Endothelial cell of umbilical vein (primary cell): ENCODE measurements around the gene DENND4A. TPM values are rescaled to one million over a fixed set of nuclear protein-coding genes. Genes with fewer than 3 reads are reported as not detected.

Source experiments
- BruUV-seq: library from RNA; stranded (reverse); fragments of 400-500 nt; replicated peaks from 2 replicates; lab custom pipeline; 2021; lab: Mats Ljungman, UMichigan
- CTCF ChIA-PET: fragments of 300-600, 350-600 bp; sonication (Branson Sonifier 250); formaldehyde crosslinking; loops from one replicate; lab custom pipeline; 2021; ENCODE audit warnings: antibody characterized with exemption, inconsistent platforms; lab: Charles Lee
- POLR2A ChIA-PET: fragments of 300-600, 350-600 bp; sonication (Branson Sonifier 250); formaldehyde crosslinking; loops from one replicate; lab custom pipeline; 2021; ENCODE audit warnings: antibody characterized with exemption, inconsistent platforms; lab: Charles Lee
- DNase-seq: peaks from one replicate; pipeline ENCODE4 v3.0.0-alpha.2; 2011; ENCODE audit warnings: low read depth, low spot score
- FAIRE-seq: peaks from 2 replicates; lab custom pipeline; 2011; peaks lifted over from hg19 to GRCh38; lab: Jason Lieb, UNC
- H2AFZ ChIP-seq: 2 replicates; pipeline ENCODE4 v1.6.0; 2012; ENCODE audit warnings: low read depth, low read length, control low read depth, inconsistent platforms
- H3K27ac ChIP-seq: 2 replicates; pipeline ENCODE4 v1.5.1; 2011; ENCODE audit warnings: low read depth, mild to moderate bottlenecking, control low read depth, low read length, moderate library complexity; ENCODE audit not compliant: insufficient read depth
- H3K27me3 ChIP-seq, 2 experiments: 2 replicates each; pipeline versions ENCODE4 v1.6.0 to v1.6.1; 2011; ENCODE audit warnings: low read length in 2 of 2, mixed read lengths in 1 of 2; ENCODE audit not compliant: control insufficient read depth in 2 of 2, insufficient read depth in 2 of 2
- H3K36me3 ChIP-seq, 2 experiments: 2 replicates in 1 of 2; 3 replicates in 1 of 2; pipeline ENCODE4 v1.5.1; 2011; ENCODE audit warnings: low read length in 2 of 2, mild to moderate bottlenecking in 1 of 2, moderate library complexity in 1 of 2; ENCODE audit not compliant: control insufficient read depth in 2 of 2, insufficient read depth in 2 of 2; ENCODE audit errors: extremely low read depth in 1 of 2
- H3K4me1 ChIP-seq: 3 replicates; pipeline ENCODE4 v1.5.1; 2011; ENCODE audit warnings: mild to moderate bottlenecking, low read length; ENCODE audit not compliant: control insufficient read depth, insufficient read depth; ENCODE audit errors: extremely low read depth
- H3K4me2 ChIP-seq: 2 replicates; pipeline ENCODE4 v1.6.1; 2011; ENCODE audit warnings: low read length, control low read depth, mixed read lengths; ENCODE audit not compliant: insufficient read depth
- H3K4me3 ChIP-seq, 3 experiments: fragments of 200-600 bp in 1 of 3; sonication (generic), shearing (Covaris generic) in 1 of 3; replicated peaks in 1 of 3; 2 replicates each; pipeline ENCODE4 v1.5.1; 2011 to 2016; ENCODE audit warnings: control low read depth in 3 of 3, low read length in 3 of 3, mild to moderate bottlenecking in 2 of 3, inconsistent platforms in 1 of 3, low read depth in 1 of 3, moderate library complexity in 1 of 3; ENCODE audit not compliant: insufficient read depth in 1 of 3
- H3K79me2 ChIP-seq: 2 replicates; pipeline ENCODE4 v1.6.0; 2012; ENCODE audit warnings: low read length, inconsistent platforms; ENCODE audit not compliant: control insufficient read depth, insufficient read depth
- H3K9ac ChIP-seq: replicated peaks from 2 replicates; pipeline ENCODE3; 2011; ENCODE audit warnings: low read length, control low read depth; ENCODE audit not compliant: insufficient read depth; ENCODE audit errors: extremely low read depth
- H3K9me1 ChIP-seq: replicated peaks from 3 replicates; pipeline ENCODE4 v1.6.0; 2011; ENCODE audit warnings: mild to moderate bottlenecking, low read length; ENCODE audit not compliant: control insufficient read depth, insufficient read depth; ENCODE audit errors: extremely low read depth
- H3K9me3 ChIP-seq: replicated peaks from 2 replicates; pipeline ENCODE4 v1.5.1; 2012; ENCODE audit warnings: low read length, inconsistent platforms; ENCODE audit not compliant: control insufficient read depth, insufficient read depth
- H4K20me1 ChIP-seq: replicated peaks from 2 replicates; pipeline ENCODE3; 2011; ENCODE audit warnings: mild to moderate bottlenecking, low read length; ENCODE audit not compliant: control insufficient read depth, insufficient read depth; ENCODE audit errors: extremely low read depth
- CTCF ChIP-seq, 2 donors: IDR thresholded peaks; 1 replicate in 1 of 2; 2 replicates in 1 of 2; pipeline ENCODE4 v1.5.1; 2011; ENCODE audit warnings: low read length in 2 of 2, mild to moderate bottlenecking in 2 of 2, moderate library complexity in 2 of 2, control low read depth in 1 of 2, inconsistent platforms in 1 of 2, low read depth in 1 of 2; ENCODE audit not compliant: insufficient read depth in 1 of 2; ENCODE audit errors: extremely low read depth in 1 of 2
- EZH2 ChIP-seq: IDR thresholded peaks from 2 replicates; pipeline ENCODE4 v1.6.1; 2012; ENCODE audit warnings: borderline replicate concordance, low read depth, mild to moderate bottlenecking, moderate library complexity, low read length, inconsistent platforms; ENCODE audit not compliant: severe bottlenecking
- FOS ChIP-seq: IDR thresholded peaks from 2 replicates; pipeline ENCODE4 v1.6.1; 2011; ENCODE audit warnings: mild to moderate bottlenecking, low read length, moderate library complexity, borderline replicate concordance; ENCODE audit not compliant: insufficient read depth
- GATA2 ChIP-seq: IDR thresholded peaks from 2 replicates; pipeline ENCODE4 v1.7.0; 2011; ENCODE audit warnings: low read depth, mild to moderate bottlenecking, moderate library complexity, mixed read lengths, low read length; ENCODE audit not compliant: insufficient read length, insufficient read depth
- JUN ChIP-seq: IDR thresholded peaks from 2 replicates; pipeline ENCODE4 v1.6.1; 2011; ENCODE audit warnings: borderline replicate concordance, low read depth; ENCODE audit not compliant: insufficient read length, insufficient read depth
- MYC ChIP-seq: IDR thresholded peaks from one replicate; pipeline ENCODE4 v1.6.1; 2011; ENCODE audit warnings: mild to moderate bottlenecking, low read depth, low read length
- POLR2A ChIP-seq: IDR thresholded peaks from 2 replicates; pipeline ENCODE4 v1.6.1; 2012; ENCODE audit warnings: low read depth, mild to moderate bottlenecking, control low read depth, low read length
- POLR2AphosphoS5 ChIP-seq: IDR thresholded peaks from 2 replicates; pipeline ENCODE4 v1.6.1; 2012; ENCODE audit warnings: low read depth, mild to moderate bottlenecking, control low read depth, low read length, moderate library complexity; ENCODE audit not compliant: insufficient read depth
- dilution Hi-C: fragments of 300-500 bp; cut with MboI; formaldehyde crosslinking; loops from one replicate; pipeline ENCODE4 v1.15.0; 2019; ENCODE audit warnings: low sequenced_read_pairs; ENCODE audit not compliant: extremely low pct_ligation_motif_present
- intact Hi-C: fragments of 100-400 bp; cut with micrococcal nuclease; formaldehyde crosslinking; loops from one replicate; pipeline ENCODE4 v1.10.0; 2022
- polyA plus RNA-seq, 4 experiments: library from polyadenylated mRNA; depleted of rRNA in 3 of 4; stranded (reverse) in 3 of 4; unstranded in 1 of 4; fragments of >200 nt; gene quantifications; 2 replicates each; pipeline versions ENCODE4 v1.2.1 to v1.2.3, GENCODE V29; 2011 to 2012; ENCODE audit warnings: missing spikeins in 1 of 4
- total RNA-seq: library from RNA; stranded (reverse); gene quantifications from 2 replicates; pipeline ENCODE4 v1.2.3, GENCODE V29; 2021
- TF ChIP-seq, protein P1 (sequence below): IDR thresholded peaks from 2 replicates; pipeline ENCODE4 v1.6.1; 2011; ENCODE audit not compliant: insufficient read depth, insufficient read length

The DENND4A gene
- total and polyA plus RNA-seq, 2 donors (not counting 3 experiments of a cell fraction or from before 2014, with no cell fraction given): 5.7 to 22.2 TPM

GRCh38 chr15:65771870-65772269 is 20.2 kb downstream of the DENND4A start:
- DNase-seq: no peak
- POLR2A ChIA-PET: interaction anchor here (0.6 kb wide), 1 partner anchor 267 kb away, joined by 3 read pairs; no protein-coding TSS in a partner anchor
- no peaks in the 10 kb centered on the region for H3K36me3 ChIP-seq
- H3K9me3 ChIP-seq: no peaks in the 10 kb centered on the region
- H3K9ac ChIP-seq: no peak overlapping the region
- CTCF ChIA-PET: interaction anchor here (0.8 kb wide), 1 partner anchor 66 kb away, joined by 3 read pairs; no protein-coding TSS in a partner anchor
- no peak overlapping the region for H3K27ac ChIP-seq
- no peak overlapping the region for H3K4me2 ChIP-seq
- peaks cover 1% of the 10 kb centered on the region for H4K20me1 ChIP-seq
- no peaks in the 10 kb centered on the region for H3K27me3 ChIP-seq
- peaks cover 34% of the 10 kb centered on the region for H3K79me2 ChIP-seq
- intact Hi-C loops (no loop called here), dilution Hi-C loops (no loop called here)
- TF ChIP-seq GATA2 (no peak), FOS (no peak), CTCF (IDR thresholded peaks at IDR 0.05; ENCODE audit: extremely low read depth in 1 of 2, insufficient read depth in 1 of 2, low read depth in 1 of 2, low read length in 2 of 2) (no peak), POLR2AphosphoS5 (no peak), EZH2 (no peak), POLR2A (no peak), JUN (no peak), MYC (no peak)
- TF ChIP-seq, protein P1, sequence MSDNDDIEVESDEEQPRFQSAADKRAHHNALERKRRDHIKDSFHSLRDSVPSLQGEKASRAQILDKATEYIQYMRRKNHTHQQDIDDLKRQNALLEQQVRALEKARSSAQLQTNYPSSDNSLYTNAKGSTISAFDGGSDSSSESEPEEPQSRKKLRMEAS: no peak
- no TSS peak for BruUV-seq
- H3K9me1 ChIP-seq: no peaks in the 10 kb centered on the region
- no peak overlapping the region for H2AFZ ChIP-seq
- FAIRE-seq: no peak
- no peak overlapping the region for H3K4me3 ChIP-seq
- H3K4me1 ChIP-seq: peaks cover 7% of the 10 kb centered on the region
